ENCODE data around the gene SLC39A10.

Gene SLC39A10

GRCh38 chr2:195633573-195633870 is 23.5 kb upstream of the SLC39A10 start:
- H3K27me3 ChIP-seq = no peaks in the 10 kb centered on the region
- no peak for DNase-seq
- TF ChIP-seq CTCF (IDR thresholded peaks at IDR 0.05; ENCODE audit: low read depth, low read length) = no peak
- H3K36me3 ChIP-seq = no peaks in the 10 kb centered on the region
- H3K9me3 ChIP-seq = no peaks in the 10 kb centered on the region; the same call in 1 of the 2 replicates
- H3K4me3 ChIP-seq (ENCODE audit: low read depth, low read length) = no peak overlapping the region
- no peaks in the 10 kb centered on the region for H3K4me1 ChIP-seq

DNA sequence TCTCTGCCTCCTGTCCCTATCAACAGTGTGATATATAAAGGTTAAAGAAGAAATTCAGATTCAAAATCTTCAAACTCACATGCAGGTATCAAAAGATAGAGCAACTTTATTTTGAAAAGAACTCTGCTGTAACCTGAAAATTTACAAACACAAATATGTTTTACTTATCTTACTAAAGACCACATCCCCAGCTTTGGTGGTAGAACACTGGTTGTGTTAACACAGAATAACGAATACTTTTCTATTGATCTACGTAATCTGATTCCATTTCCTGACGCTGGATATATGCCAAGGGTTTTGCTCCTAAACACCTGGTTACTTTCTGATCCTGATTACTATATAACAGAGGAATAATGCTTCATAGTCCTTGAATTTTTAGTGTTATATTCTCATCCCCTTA is 23.1 kb upstream of the SLC39A10 start:
- Histone ChIP-seq H3K36me3 (no peaks in the 10 kb centered on the region), H3K9me3 (no peaks in the 10 kb centered on the region; the same call in 1 of the 2 replicates), H3K27me3 (no peaks in the 10 kb centered on the region), H3K4me3 (ENCODE audit: low read depth, low read length) (no peak overlapping the region), H3K4me1 (no peaks in the 10 kb centered on the region)
- TF ChIP-seq CTCF (IDR thresholded peaks at IDR 0.05; ENCODE audit: low read depth, low read length) = no peak
- no peak for DNase-seq

DNA sequence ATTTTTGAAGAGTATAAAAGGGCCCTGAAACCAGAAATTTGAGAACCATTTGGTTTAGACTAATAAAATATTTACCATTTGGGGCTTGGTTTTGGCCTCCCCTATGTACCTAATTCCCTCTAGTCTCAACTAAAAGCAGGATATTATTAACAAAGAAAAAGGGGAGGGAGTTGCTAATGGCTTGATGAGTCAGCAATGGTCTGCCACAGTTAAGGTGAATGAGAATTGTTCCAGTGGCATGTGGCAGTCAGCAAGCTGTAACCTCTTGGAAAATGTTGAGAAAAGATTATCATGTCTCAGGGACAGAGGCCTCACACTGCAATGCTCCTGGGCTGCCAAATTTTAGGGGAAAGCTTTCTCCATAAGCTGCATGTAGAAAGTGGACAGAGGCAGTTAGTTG is 20.1 kb upstream of the SLC39A10 start:
- H3K9me3 ChIP-seq = no peaks in the 10 kb centered on the region; the same call in 1 of the 2 replicates
- no peaks in the 10 kb centered on the region for H3K4me1 ChIP-seq
- H3K27me3 ChIP-seq = no peaks in the 10 kb centered on the region
- no peak for TF ChIP-seq CTCF (IDR thresholded peaks at IDR 0.05; ENCODE audit: low read depth, low read length)
- H3K36me3 ChIP-seq = no peaks in the 10 kb centered on the region
- H3K4me3 ChIP-seq (ENCODE audit: low read depth, low read length) = no peak overlapping the region
- no peak for DNase-seq

GRCh38 chr2:195638750-195639149 is 18.3 kb upstream of the SLC39A10 start:
- no peak for DNase-seq
- H3K4me1 ChIP-seq = no peaks in the 10 kb centered on the region
- H3K9me3 ChIP-seq = no peaks in the 10 kb centered on the region; the same call in 1 of the 2 replicates
- no peak overlapping the region for H3K4me3 ChIP-seq (ENCODE audit: low read depth, low read length)
- H3K27me3 ChIP-seq = no peaks in the 10 kb centered on the region
- H3K36me3 ChIP-seq = no peaks in the 10 kb centered on the region
- TF ChIP-seq CTCF (IDR thresholded peaks at IDR 0.05; ENCODE audit: low read depth, low read length) = no peak

- no peak for DNase-seq
- TF ChIP-seq CTCF (IDR thresholded peaks at IDR 0.05; ENCODE audit: low read depth, low read length) = no peak
- Histone ChIP-seq H3K4me1 (no peaks in the 10 kb centered on the region), H3K4me3 (ENCODE audit: low read depth, low read length) (no peak overlapping the region), H3K9me3 (no peaks in the 10 kb centered on the region; the same call in 1 of the 2 replicates), H3K36me3 (no peaks in the 10 kb centered on the region), H3K27me3 (no peaks in the 10 kb centered on the region)
Observed at GRCh38 chr2:195639238-195639858, 17.7 kb upstream of the SLC39A10 start.

GRCh38 chr2:195639959-195640358 is 17.1 kb upstream of the SLC39A10 start:
- H3K4me1 ChIP-seq = no peaks in the 10 kb centered on the region
- H3K27me3 ChIP-seq = no peaks in the 10 kb centered on the region
- H3K4me3 ChIP-seq (ENCODE audit: low read depth, low read length) = no peak overlapping the region
- H3K36me3 ChIP-seq = no peaks in the 10 kb centered on the region
- DNase-seq = no peak
- no peak for TF ChIP-seq CTCF (IDR thresholded peaks at IDR 0.05; ENCODE audit: low read depth, low read length)
- no peaks in the 10 kb centered on the region; the same call in 1 of the 2 replicates for H3K9me3 ChIP-seq
